HUES64 (cell line): ENCODE data around the gene SLC11A1.

Source experiments
- H3K27ac ChIP-seq: 2 replicates; pipeline ENCODE4 v1.7.0; 2013; ENCODE audit warnings: low read depth, low read length, inconsistent platforms
- H3K27me3 ChIP-seq: 2 replicates; pipeline ENCODE4 v1.6.1; 2013; ENCODE audit warnings: mild to moderate bottlenecking, low read length; ENCODE audit not compliant: insufficient read depth
- H3K36me3 ChIP-seq: 2 replicates; pipeline ENCODE4 v1.6.1; 2013; ENCODE audit warnings: mild to moderate bottlenecking, low read length; ENCODE audit not compliant: insufficient read depth
- H3K4me1 ChIP-seq: 2 replicates; pipeline ENCODE4 v1.6.1; 2013; ENCODE audit warnings: mild to moderate bottlenecking, low read length, moderate library complexity; ENCODE audit not compliant: insufficient read depth
- H3K4me3 ChIP-seq: 2 replicates; pipeline ENCODE4 v1.5.1; 2013; ENCODE audit warnings: mild to moderate bottlenecking, low read length, moderate library complexity
- H3K9ac ChIP-seq: 2 replicates; pipeline ENCODE4 v1.6.1; 2013; ENCODE audit warnings: mild to moderate bottlenecking, low read depth, low read length
- H3K9me3 ChIP-seq: 2 replicates; pipeline ENCODE4 v1.6.1; 2013; ENCODE audit warnings: low read depth, low read length; ENCODE audit not compliant: insufficient read depth
- WGBS: fragments of 150-250, 120-280 bp; methylation state at CpG from one replicate; pipeline ENCODE4 v1.1.7; 2013; ENCODE audit warnings: missing lambda C conversion rate; 5-methylcytosine and 5-hydroxymethylcytosine counted together

The SLC11A1 gene

GRCh38 chr2:218428846-218429558, 46.9 kb downstream of the SLC11A1 start:
- H3K27ac ChIP-seq: no peak overlapping the region
- H3K4me1 ChIP-seq: no peaks in the 10 kb centered on the region
- no peak overlapping the region for H3K9ac ChIP-seq
- H3K9me3 ChIP-seq: no peaks in the 10 kb centered on the region
- no peak overlapping the region for H3K4me3 ChIP-seq
- H3K36me3 ChIP-seq: no peaks in the 10 kb centered on the region
- WGBS: 96% methylated on average over 24 of the region's 24 CpGs
- H3K27me3 ChIP-seq: no peaks in the 10 kb centered on the region

- no peaks in the 10 kb centered on the region for H3K27me3 ChIP-seq
- H3K36me3 ChIP-seq: no peaks in the 10 kb centered on the region
- no peak overlapping the region for H3K4me3 ChIP-seq
- no peak overlapping the region for H3K9ac ChIP-seq
- no peaks in the 10 kb centered on the region for H3K4me1 ChIP-seq
- WGBS: 85% methylated on average over 9 of the region's 9 CpGs
- H3K27ac ChIP-seq: no peak overlapping the region
- no peaks in the 10 kb centered on the region for H3K9me3 ChIP-seq
Observed at GRCh38 chr2:218429911-218430692, 48.0 kb downstream of the SLC11A1 start.

GRCh38 chr2:218430721-218431120, 48.6 kb downstream of the SLC11A1 start:
- WGBS: 93% methylated on average over 11 of the region's 11 CpGs
- Histone ChIP-seq H3K9ac (no peak overlapping the region), H3K27me3 (no peaks in the 10 kb centered on the region), H3K4me3 (no peak overlapping the region), H3K27ac (no peak overlapping the region), H3K36me3 (no peaks in the 10 kb centered on the region), H3K4me1 (no peaks in the 10 kb centered on the region), H3K9me3 (no peaks in the 10 kb centered on the region)

GRCh38 chr2:218431878-218432277, 49.8 kb downstream of the SLC11A1 start:
- Histone ChIP-seq H3K4me3 (no peak overlapping the region), H3K36me3 (no peaks in the 10 kb centered on the region), H3K27ac (no peak overlapping the region), H3K4me1 (no peaks in the 10 kb centered on the region), H3K27me3 (no peaks in the 10 kb centered on the region), H3K9ac (no peak overlapping the region), H3K9me3 (no peaks in the 10 kb centered on the region)
- WGBS: 95% methylated on average over 10 of the region's 10 CpGs

GRCh38 chr2:218432676-218433365, 50.7 kb downstream of the SLC11A1 start:
- H3K9ac ChIP-seq: no peak overlapping the region
- 92% methylated on average over 8 of the region's 8 CpGs for WGBS
- H3K4me3 ChIP-seq: no peak overlapping the region
- H3K4me1 ChIP-seq: no peaks in the 10 kb centered on the region
- H3K9me3 ChIP-seq: no peaks in the 10 kb centered on the region
- H3K27ac ChIP-seq: no peak overlapping the region
- no peaks in the 10 kb centered on the region for H3K36me3 ChIP-seq
- H3K27me3 ChIP-seq: no peaks in the 10 kb centered on the region

GRCh38 chr2:218434456-218434855, 52.4 kb downstream of the SLC11A1 start:
- WGBS: 88% methylated on average over 9 of the region's 9 CpGs
- Histone ChIP-seq H3K4me1 (no peaks in the 10 kb centered on the region), H3K27ac (no peak overlapping the region), H3K9ac (no peak overlapping the region), H3K9me3 (no peaks in the 10 kb centered on the region), H3K4me3 (no peak overlapping the region), H3K36me3 (no peaks in the 10 kb centered on the region), H3K27me3 (no peaks in the 10 kb centered on the region)

GRCh38 chr2:218435003-218435982, 53.2 kb downstream of the SLC11A1 start:
- no peak overlapping the region for H3K27ac ChIP-seq
- H3K4me3 ChIP-seq: no peak overlapping the region
- H3K4me1 ChIP-seq: no peaks in the 10 kb centered on the region
- 92% methylated on average over 11 of the region's 11 CpGs for WGBS
- no peaks in the 10 kb centered on the region for H3K27me3 ChIP-seq
- no peaks in the 10 kb centered on the region for H3K36me3 ChIP-seq
- no peak overlapping the region for H3K9ac ChIP-seq
- no peaks in the 10 kb centered on the region for H3K9me3 ChIP-seq

- WGBS: 91% methylated on average over 5 of the region's 5 CpGs
- H3K27me3 ChIP-seq: no peaks in the 10 kb centered on the region
- no peaks in the 10 kb centered on the region for H3K9me3 ChIP-seq
- no peaks in the 10 kb centered on the region for H3K4me1 ChIP-seq
- H3K4me3 ChIP-seq: no peak overlapping the region
- no peak overlapping the region for H3K9ac ChIP-seq
- H3K27ac ChIP-seq: no peak overlapping the region
- H3K36me3 ChIP-seq: no peaks in the 10 kb centered on the region
Observed at GRCh38 chr2:218436992-218437391, 54.9 kb downstream of the SLC11A1 start.

- no peaks in the 10 kb centered on the region for H3K36me3 ChIP-seq
- no peaks in the 10 kb centered on the region for H3K27me3 ChIP-seq
- no peak overlapping the region for H3K4me3 ChIP-seq
- no peak overlapping the region for H3K9ac ChIP-seq
- no peak overlapping the region for H3K27ac ChIP-seq
- H3K9me3 ChIP-seq: no peaks in the 10 kb centered on the region
- WGBS: 100% methylated on average over 1 of the region's 1 CpG
- H3K4me1 ChIP-seq: no peaks in the 10 kb centered on the region
Observed at GRCh38 chr2:218437969-218438368, 55.9 kb downstream of the SLC11A1 start.

GRCh38 chr2:218438596-218438995, 56.5 kb downstream of the SLC11A1 start:
- H3K27ac ChIP-seq: no peak overlapping the region
- no peak overlapping the region for H3K4me3 ChIP-seq
- H3K4me1 ChIP-seq: no peaks in the 10 kb centered on the region
- no peaks in the 10 kb centered on the region for H3K9me3 ChIP-seq
- H3K27me3 ChIP-seq: no peaks in the 10 kb centered on the region
- no peak overlapping the region for H3K9ac ChIP-seq
- no peaks in the 10 kb centered on the region for H3K36me3 ChIP-seq
- WGBS: 91% methylated on average over 4 of the region's 4 CpGs
